SK-N-SH treated with all-trans-retinoic acid at 6 μM for 48 hours (cell line): ENCODE measurements around the gene ADGRG6.

Experiments used
- ATAC-seq: fragments of 200-7000 bp; cut with Tn5 transposase; 3 replicates; pipeline ENCODE4 v1.9.1; 2020; ENCODE audit warnings: mild to moderate bottlenecking, moderate library complexity
- ARNTL ChIP-seq: fragments of 450-650 bp; formaldehyde crosslinking; IDR thresholded peaks from 2 replicates; pipeline ENCODE4 v1.5.0; 2020; ENCODE audit warnings: low read depth, mild to moderate bottlenecking, moderate library complexity, borderline replicate concordance
- BACH2 ChIP-seq: fragments of 250-450 bp; sonication (Bioruptor Pico); IDR thresholded peaks from 2 replicates; pipeline ENCODE4 v1.9.0; 2021; ENCODE audit warnings: mild to moderate bottlenecking, borderline replicate concordance
- CSDC2 ChIP-seq: fragments of 250-450 bp; sonication (Bioruptor Pico); IDR thresholded peaks from 2 replicates; pipeline ENCODE4 v1.5.0; 2020; ENCODE audit warnings: mild to moderate bottlenecking, moderate library complexity
- ESRRG ChIP-seq: fragments of 250-450 bp; sonication (Bioruptor Pico); IDR thresholded peaks from 2 replicates; pipeline ENCODE4 v1.6.1; 2021; ENCODE audit warnings: mild to moderate bottlenecking
- GLIS3 ChIP-seq: fragments of 250-450 bp; sonication (Bioruptor Pico); IDR thresholded peaks from 2 replicates; pipeline ENCODE4 v1.5.0; 2020; ENCODE audit warnings: mild to moderate bottlenecking, moderate library complexity
- ISL1 ChIP-seq: fragments of 250-450 bp; sonication (Bioruptor Pico); IDR thresholded peaks from 2 replicates; pipeline ENCODE4 v2.1.2; 2022; ENCODE audit warnings: mild to moderate bottlenecking, moderate library complexity
- OSR1 ChIP-seq: fragments of 250-450 bp; sonication (Bioruptor Pico); IDR thresholded peaks from 2 replicates; pipeline ENCODE4 v1.8.0; 2022; ENCODE audit warnings: moderate library complexity, mild to moderate bottlenecking, inconsistent platforms
- PPARA ChIP-seq: fragments of 250-450 bp; sonication (Bioruptor Pico); IDR thresholded peaks from 2 replicates; pipeline ENCODE4 v1.5.0; 2020; ENCODE audit warnings: mild to moderate bottlenecking, borderline replicate concordance
- RARB ChIP-seq: fragments of 250-450 bp; sonication (Bioruptor Pico); IDR thresholded peaks from 2 replicates; pipeline ENCODE4 v1.8.0; 2021; ENCODE audit warnings: mild to moderate bottlenecking, moderate library complexity
- SNAI2 ChIP-seq: fragments of 250-450 bp; sonication (Bioruptor Pico); IDR thresholded peaks from 2 replicates; pipeline ENCODE4 v1.5.0; 2020; ENCODE audit warnings: mild to moderate bottlenecking, moderate library complexity
- TOX ChIP-seq: fragments of 250-450 bp; sonication (Bioruptor Pico); IDR thresholded peaks from 2 replicates; pipeline ENCODE4 v1.8.0; 2021; ENCODE audit warnings: mild to moderate bottlenecking, moderate library complexity, borderline replicate concordance
- ZC3H10 ChIP-seq: fragments of 250-450 bp; sonication (Bioruptor Pico); IDR thresholded peaks from 2 replicates; pipeline ENCODE4 v1.5.1; 2021; ENCODE audit warnings: mild to moderate bottlenecking, moderate library complexity
- ZFP30 ChIP-seq: fragments of 450-650 bp; formaldehyde crosslinking; IDR thresholded peaks from 2 replicates; pipeline ENCODE4 v1.5.0; 2022; ENCODE audit warnings: mild to moderate bottlenecking, moderate library complexity
- ZNF565 ChIP-seq: fragments of 450-650 bp; formaldehyde crosslinking; conservative IDR thresholded peaks from 2 replicates; pipeline ENCODE4 v1.5.0; 2020; ENCODE audit warnings: low read depth, mild to moderate bottlenecking, moderate library complexity
- ZNF70 ChIP-seq: fragments of 450-650 bp; formaldehyde crosslinking; IDR thresholded peaks from 2 replicates; pipeline ENCODE4 v1.5.0; 2020; ENCODE audit warnings: mild to moderate bottlenecking, moderate library complexity
- ZNF8 ChIP-seq: fragments of 450-650 bp; formaldehyde crosslinking; IDR thresholded peaks from 2 replicates; pipeline ENCODE4 v1.5.0; 2020; ENCODE audit warnings: mild to moderate bottlenecking, moderate library complexity
- TF ChIP-seq, protein P1 (sequence below): fragments of 250-450 bp; sonication (Bioruptor Pico); IDR thresholded peaks from 2 replicates; pipeline ENCODE4 v1.8.0; 2020; ENCODE audit warnings: mild to moderate bottlenecking, moderate library complexity, borderline replicate concordance
- TF ChIP-seq, protein P2 (sequence below): fragments of 250-450 bp; sonication (Bioruptor Pico); IDR thresholded peaks from 2 replicates; pipeline ENCODE4 v1.5.1; 2021; ENCODE audit warnings: mild to moderate bottlenecking, moderate library complexity
- TF ChIP-seq, protein P3 (sequence below): fragments of 250-450 bp; sonication (Bioruptor Pico); IDR thresholded peaks from 2 replicates; pipeline ENCODE4 v1.8.0; 2021; ENCODE audit warnings: low read depth, mild to moderate bottlenecking, moderate library complexity, borderline replicate concordance
- TF ChIP-seq, protein P4 (sequence below): fragments of 250-450 bp; sonication (Bioruptor Pico); IDR thresholded peaks from 2 replicates; pipeline ENCODE4 v1.5.0; 2020; ENCODE audit warnings: mild to moderate bottlenecking, moderate library complexity
- TF ChIP-seq, protein P5 (sequence below): fragments of 250-450 bp; sonication (Bioruptor Pico); IDR thresholded peaks from 2 replicates; pipeline ENCODE4 v1.5.1; 2020; ENCODE audit warnings: low read depth, mild to moderate bottlenecking, moderate library complexity

Gene ADGRG6

DNA sequence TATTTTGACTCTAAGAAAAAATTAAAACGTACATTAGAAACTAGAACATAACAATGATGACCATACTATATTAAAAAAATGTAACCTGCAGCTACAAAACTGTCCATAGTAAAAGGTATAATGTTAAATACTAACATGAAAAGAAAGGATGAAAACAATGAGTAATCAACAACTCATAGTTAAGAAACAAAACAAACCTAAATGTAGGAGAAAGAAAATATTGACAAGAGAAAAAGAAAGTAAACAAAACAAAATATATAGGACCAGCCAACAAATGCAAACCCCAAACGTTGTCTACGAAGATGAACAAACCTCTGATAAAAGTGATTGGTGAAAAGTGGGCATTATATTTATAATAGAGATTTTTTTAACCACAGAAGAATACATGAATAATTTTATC, 41.1 kb upstream of the ADGRG6 start:
- TF ChIP-seq ESRRG (CRISPR knock-in tag) (no peak), OSR1 (CRISPR knock-in tag) (no peak), ISL1 (CRISPR knock-in tag) (no peak), GLIS3 (no peak), TOX (CRISPR knock-in tag) (no peak), BACH2 (no peak)
- TF ChIP-seq, protein P1, sequence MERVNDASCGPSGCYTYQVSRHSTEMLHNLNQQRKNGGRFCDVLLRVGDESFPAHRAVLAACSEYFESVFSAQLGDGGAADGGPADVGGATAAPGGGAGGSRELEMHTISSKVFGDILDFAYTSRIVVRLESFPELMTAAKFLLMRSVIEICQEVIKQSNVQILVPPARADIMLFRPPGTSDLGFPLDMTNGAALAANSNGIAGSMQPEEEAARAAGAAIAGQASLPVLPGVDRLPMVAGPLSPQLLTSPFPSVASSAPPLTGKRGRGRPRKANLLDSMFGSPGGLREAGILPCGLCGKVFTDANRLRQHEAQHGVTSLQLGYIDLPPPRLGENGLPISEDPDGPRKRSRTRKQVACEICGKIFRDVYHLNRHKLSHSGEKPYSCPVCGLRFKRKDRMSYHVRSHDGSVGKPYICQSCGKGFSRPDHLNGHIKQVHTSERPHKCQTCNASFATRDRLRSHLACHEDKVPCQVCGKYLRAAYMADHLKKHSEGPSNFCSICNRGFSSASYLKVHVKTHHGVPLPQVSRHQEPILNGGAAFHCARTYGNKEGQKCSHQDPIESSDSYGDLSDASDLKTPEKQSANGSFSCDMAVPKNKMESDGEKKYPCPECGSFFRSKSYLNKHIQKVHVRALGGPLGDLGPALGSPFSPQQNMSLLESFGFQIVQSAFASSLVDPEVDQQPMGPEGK (CRISPR knock-in tag): no peak
- ATAC-seq: no peak

DNA sequence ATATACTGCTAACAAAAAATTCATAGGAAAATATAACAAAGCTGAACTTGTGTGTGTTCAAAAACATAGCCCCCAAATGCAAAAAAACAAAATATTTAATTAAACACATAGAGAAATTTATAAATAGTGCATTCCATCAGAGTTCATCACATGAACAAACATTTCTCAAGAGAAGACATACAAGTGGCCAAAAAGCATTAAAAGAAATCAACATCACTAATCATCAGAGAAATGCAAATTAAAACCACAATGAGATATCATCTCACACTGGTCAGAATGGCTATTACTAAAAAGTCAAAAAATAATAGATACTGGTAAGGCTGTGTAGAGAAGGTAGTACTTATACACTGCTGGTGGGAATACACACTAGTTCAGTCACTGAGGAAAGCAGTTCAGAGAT, 39.6 kb upstream of the ADGRG6 start:
- TF ChIP-seq ESRRG (CRISPR knock-in tag) (no peak), ZFP30 (no peak), TOX (CRISPR knock-in tag) (no peak), OSR1 (CRISPR knock-in tag) (no peak), ISL1 (CRISPR knock-in tag) (no peak), GLIS3 (no peak), ZNF8 (CRISPR knock-in tag) (no peak)
- TF ChIP-seq, protein P2, sequence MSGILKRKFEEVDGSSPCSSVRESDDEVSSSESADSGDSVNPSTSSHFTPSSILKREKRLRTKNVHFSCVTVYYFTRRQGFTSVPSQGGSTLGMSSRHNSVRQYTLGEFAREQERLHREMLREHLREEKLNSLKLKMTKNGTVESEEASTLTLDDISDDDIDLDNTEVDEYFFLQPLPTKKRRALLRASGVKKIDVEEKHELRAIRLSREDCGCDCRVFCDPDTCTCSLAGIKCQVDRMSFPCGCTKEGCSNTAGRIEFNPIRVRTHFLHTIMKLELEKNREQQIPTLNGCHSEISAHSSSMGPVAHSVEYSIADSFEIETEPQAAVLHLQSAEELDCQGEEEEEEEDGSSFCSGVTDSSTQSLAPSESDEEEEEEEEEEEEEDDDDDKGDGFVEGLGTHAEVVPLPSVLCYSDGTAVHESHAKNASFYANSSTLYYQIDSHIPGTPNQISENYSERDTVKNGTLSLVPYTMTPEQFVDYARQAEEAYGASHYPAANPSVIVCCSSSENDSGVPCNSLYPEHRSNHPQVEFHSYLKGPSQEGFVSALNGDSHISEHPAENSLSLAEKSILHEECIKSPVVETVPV (CRISPR knock-in tag): no peak
- TF ChIP-seq, protein P3, sequence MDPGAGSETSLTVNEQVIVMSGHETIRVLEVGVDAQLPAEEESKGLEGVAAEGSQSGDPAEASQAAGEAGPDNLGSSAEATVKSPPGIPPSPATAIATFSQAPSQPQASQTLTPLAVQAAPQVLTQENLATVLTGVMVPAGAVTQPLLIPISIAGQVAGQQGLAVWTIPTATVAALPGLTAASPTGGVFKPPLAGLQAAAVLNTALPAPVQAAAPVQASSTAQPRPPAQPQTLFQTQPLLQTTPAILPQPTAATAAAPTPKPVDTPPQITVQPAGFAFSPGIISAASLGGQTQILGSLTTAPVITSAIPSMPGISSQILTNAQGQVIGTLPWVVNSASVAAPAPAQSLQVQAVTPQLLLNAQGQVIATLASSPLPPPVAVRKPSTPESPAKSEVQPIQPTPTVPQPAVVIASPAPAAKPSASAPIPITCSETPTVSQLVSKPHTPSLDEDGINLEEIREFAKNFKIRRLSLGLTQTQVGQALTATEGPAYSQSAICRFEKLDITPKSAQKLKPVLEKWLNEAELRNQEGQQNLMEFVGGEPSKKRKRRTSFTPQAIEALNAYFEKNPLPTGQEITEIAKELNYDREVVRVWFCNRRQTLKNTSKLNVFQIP (CRISPR knock-in tag): no peak
- TF ChIP-seq, protein P1 (CRISPR knock-in tag): no peak
- TF ChIP-seq, all 23 proteins: peak for 0
- ATAC-seq: no peak

DNA sequence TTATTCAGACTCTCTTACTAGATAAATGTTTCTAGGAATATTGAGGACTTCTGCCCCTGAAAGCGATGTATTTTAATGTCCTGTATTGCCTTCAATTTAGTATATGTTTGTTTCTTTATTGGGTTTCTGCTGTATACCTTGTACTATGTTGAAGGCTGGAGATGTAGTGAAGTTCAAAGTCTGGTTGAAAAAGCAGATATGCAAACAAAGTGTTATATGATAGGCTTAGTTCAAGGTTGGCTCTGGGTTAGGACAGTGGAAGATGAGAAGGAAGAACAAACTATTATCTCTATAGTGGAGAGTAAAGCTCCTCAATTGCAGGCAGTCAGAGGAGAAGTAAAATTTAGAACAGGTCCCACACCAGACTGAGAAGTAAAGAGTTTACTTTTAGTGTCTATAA, 36.3 kb upstream of the ADGRG6 start:
- no peak for ATAC-seq
- no peak for TF ChIP-seq TOX (CRISPR knock-in tag)
- TF ChIP-seq ZC3H10 (CRISPR knock-in tag): no peak
- TF ChIP-seq GLIS3: no peak
- no peak for TF ChIP-seq ZNF8 (CRISPR knock-in tag)
- TF ChIP-seq, protein P4, sequence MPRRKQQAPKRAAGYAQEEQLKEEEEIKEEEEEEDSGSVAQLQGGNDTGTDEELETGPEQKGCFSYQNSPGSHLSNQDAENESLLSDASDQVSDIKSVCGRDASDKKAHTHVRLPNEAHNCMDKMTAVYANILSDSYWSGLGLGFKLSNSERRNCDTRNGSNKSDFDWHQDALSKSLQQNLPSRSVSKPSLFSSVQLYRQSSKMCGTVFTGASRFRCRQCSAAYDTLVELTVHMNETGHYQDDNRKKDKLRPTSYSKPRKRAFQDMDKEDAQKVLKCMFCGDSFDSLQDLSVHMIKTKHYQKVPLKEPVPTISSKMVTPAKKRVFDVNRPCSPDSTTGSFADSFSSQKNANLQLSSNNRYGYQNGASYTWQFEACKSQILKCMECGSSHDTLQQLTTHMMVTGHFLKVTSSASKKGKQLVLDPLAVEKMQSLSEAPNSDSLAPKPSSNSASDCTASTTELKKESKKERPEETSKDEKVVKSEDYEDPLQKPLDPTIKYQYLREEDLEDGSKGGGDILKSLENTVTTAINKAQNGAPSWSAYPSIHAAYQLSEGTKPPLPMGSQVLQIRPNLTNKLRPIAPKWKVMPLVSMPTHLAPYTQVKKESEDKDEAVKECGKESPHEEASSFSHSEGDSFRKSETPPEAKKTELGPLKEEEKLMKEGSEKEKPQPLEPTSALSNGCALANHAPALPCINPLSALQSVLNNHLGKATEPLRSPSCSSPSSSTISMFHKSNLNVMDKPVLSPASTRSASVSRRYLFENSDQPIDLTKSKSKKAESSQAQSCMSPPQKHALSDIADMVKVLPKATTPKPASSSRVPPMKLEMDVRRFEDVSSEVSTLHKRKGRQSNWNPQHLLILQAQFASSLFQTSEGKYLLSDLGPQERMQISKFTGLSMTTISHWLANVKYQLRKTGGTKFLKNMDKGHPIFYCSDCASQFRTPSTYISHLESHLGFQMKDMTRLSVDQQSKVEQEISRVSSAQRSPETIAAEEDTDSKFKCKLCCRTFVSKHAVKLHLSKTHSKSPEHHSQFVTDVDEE (CRISPR knock-in tag): no peak
- no peak for TF ChIP-seq ZNF565 (CRISPR knock-in tag)
- no peak for TF ChIP-seq PPARA (CRISPR knock-in tag)
- no peak for TF ChIP-seq ESRRG (CRISPR knock-in tag)
- TF ChIP-seq SNAI2 (CRISPR knock-in tag): no peak
- no peak for TF ChIP-seq RARB
- no peak for TF ChIP-seq ISL1 (CRISPR knock-in tag)
- TF ChIP-seq, protein P5, sequence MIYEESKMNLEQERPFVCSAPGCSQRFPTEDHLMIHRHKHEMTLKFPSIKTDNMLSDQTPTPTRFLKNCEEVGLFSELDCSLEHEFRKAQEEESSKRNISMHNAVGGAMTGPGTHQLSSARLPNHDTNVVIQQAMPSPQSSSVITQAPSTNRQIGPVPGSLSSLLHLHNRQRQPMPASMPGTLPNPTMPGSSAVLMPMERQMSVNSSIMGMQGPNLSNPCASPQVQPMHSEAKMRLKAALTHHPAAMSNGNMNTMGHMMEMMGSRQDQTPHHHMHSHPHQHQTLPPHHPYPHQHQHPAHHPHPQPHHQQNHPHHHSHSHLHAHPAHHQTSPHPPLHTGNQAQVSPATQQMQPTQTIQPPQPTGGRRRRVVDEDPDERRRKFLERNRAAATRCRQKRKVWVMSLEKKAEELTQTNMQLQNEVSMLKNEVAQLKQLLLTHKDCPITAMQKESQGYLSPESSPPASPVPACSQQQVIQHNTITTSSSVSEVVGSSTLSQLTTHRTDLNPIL: no peak
- TF ChIP-seq, protein P3 (CRISPR knock-in tag): no peak
- no peak for TF ChIP-seq ARNTL
- no peak for TF ChIP-seq ZNF70
- TF ChIP-seq, protein P2 (CRISPR knock-in tag): no peak
- TF ChIP-seq CSDC2: no peak
- TF ChIP-seq OSR1 (CRISPR knock-in tag): no peak
